ENCODE results near the gene BDNF.

The BDNF gene

GRCh38 chr11:27718863-27719545, 18.7 kb upstream of the BDNF start:
- DNase-seq (ENCODE audit: extremely low spot score) = no peak
- no peak for TF ChIP-seq CTCF (IDR thresholded peaks at IDR 0.05; ENCODE audit: control extremely low read depth, extremely low read depth, low read depth, missing control alignments)
- ChIA-PET CTCF (interaction anchor here (1.5 kb wide), 1 partner anchor 20 kb away, joined by 3 read pairs; no protein-coding TSS in a partner anchor), POLR2A (no interaction called here)

GRCh38 chr11:27718346-27718862, 18.1 kb upstream of the BDNF start:
- no peak for DNase-seq (ENCODE audit: extremely low spot score)
- CTCF ChIA-PET = no interaction called here
- POLR2A ChIA-PET = no interaction called here
- TF ChIP-seq CTCF (IDR thresholded peaks at IDR 0.05; ENCODE audit: control extremely low read depth, extremely low read depth, low read depth, missing control alignments) = no peak

- CTCF ChIA-PET = interaction anchor here (0.9 to 2.2 kb wide), 3 partner anchors 11 to 27 kb away, joined by 3 to 13 read pairs (median 5); partner anchors contain the start of gene BDNF
- POLR2A ChIA-PET = interaction anchor here (0.6 kb wide), 1 partner anchor 30 kb away, joined by 4 read pairs; no protein-coding TSS in a partner anchor
- TF ChIP-seq CTCF (IDR thresholded peaks at IDR 0.05; ENCODE audit: control extremely low read depth, extremely low read depth, low read depth, missing control alignments) = no peak
Measured at GRCh38 chr11:27717801-27718229, 17.6 kb upstream of the BDNF start.

GRCh38 chr11:27717377-27717776, 17.1 kb upstream of the BDNF start:
- DNase-seq (ENCODE audit: extremely low spot score) = no peak
- no peak for TF ChIP-seq CTCF (IDR thresholded peaks at IDR 0.05; ENCODE audit: control extremely low read depth, extremely low read depth, low read depth, missing control alignments)
- POLR2A ChIA-PET = interaction anchor here (0.6 kb wide), 1 partner anchor 30 kb away, joined by 4 read pairs; no protein-coding TSS in a partner anchor
- CTCF ChIA-PET = interaction anchor here (0.9 to 2.2 kb wide), 4 partner anchors 11 to 27 kb away, joined by 3 to 13 read pairs (median 6); partner anchors contain the start of gene BDNF

More at GRCh38 chr11:27717801-27718229, 17.6 kb upstream of the BDNF start:
- DNase-seq (ENCODE audit: extremely low spot score) = no peak

GRCh38 chr11:27716835-27717234, 16.6 kb upstream of the BDNF start:
- DNase-seq (ENCODE audit: extremely low spot score) = no peak
- ChIA-PET POLR2A (no interaction called here), CTCF (interaction anchor here (0.9 to 2.2 kb wide), 4 partner anchors 10 to 28 kb away, joined by 3 to 13 read pairs (median 6); partner anchors contain the start of gene BDNF)
- no peak for TF ChIP-seq CTCF (IDR thresholded peaks at IDR 0.05; ENCODE audit: control extremely low read depth, extremely low read depth, low read depth, missing control alignments)

- CTCF ChIA-PET = interaction anchor here (1.9 to 2.2 kb wide), 2 partner anchors 12 to 17 kb away, joined by 7 to 13 read pairs; partner anchors contain the start of gene BDNF
- POLR2A ChIA-PET = no interaction called here
- no peak for TF ChIP-seq CTCF (IDR thresholded peaks at IDR 0.05; ENCODE audit: control extremely low read depth, extremely low read depth, low read depth, missing control alignments)
- DNase-seq (ENCODE audit: extremely low spot score) = no peak
Measured at GRCh38 chr11:27716216-27716615, 16.0 kb upstream of the BDNF start.
